ENCODE data around the gene INO80.

DNA sequence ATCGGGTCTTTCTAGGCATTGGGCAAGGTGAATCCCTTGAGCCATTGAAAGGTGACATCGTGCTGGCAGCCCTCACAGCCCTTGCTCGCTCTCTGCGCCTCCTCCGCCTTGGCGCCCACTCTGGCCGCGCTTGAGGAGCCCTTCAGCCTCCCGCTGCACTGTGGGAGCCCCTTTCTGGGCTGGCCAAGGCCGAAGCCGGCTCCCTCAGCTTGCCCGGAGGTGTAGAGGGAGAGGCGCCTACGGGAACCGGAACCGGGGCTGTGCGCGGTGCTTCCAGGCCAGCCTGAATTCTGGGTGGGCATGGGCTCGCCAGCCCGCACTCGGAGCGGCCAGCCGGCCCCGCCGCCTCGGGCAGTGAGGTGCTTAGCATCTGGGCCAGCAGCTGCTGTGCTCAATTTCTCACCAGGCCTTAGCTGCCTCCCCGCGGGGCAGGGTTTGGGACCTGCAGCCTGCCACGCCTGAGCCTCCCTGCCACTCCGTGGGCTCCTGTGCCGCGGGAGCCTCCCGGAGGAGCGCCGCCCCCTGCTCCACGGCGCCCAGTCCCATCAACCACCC is 35.4 kb upstream of the INO80 start:
- TF ChIP-seq CTCF (IDR thresholded peaks at IDR 0.05; ENCODE audit: extremely low read depth in 1 of 2, insufficient read depth in 1 of 2, low read depth in 1 of 2, low read length in 2 of 2) (no peak), POLR2AphosphoS5 (IDR thresholded peaks at IDR 0.05; ENCODE audit: insufficient read depth, low read depth, low read length) (no peak), FOS (IDR thresholded peaks at IDR 0.05; ENCODE audit: borderline replicate concordance, insufficient read depth, low read length) (no peak), MYC (IDR thresholded peaks at IDR 0.05; ENCODE audit: low read depth, low read length) (no peak), EZH2 (IDR thresholded peaks at IDR 0.05; ENCODE audit: borderline replicate concordance, low read depth, low read length, severe bottlenecking) (no peak), POLR2A (IDR thresholded peaks at IDR 0.05; ENCODE audit: low read depth, low read length) (no peak), GATA2 (IDR thresholded peaks at IDR 0.05; ENCODE audit: insufficient read depth, insufficient read length, low read depth, low read length) (no peak), JUN (IDR thresholded peaks at IDR 0.05; ENCODE audit: borderline replicate concordance, insufficient read depth, insufficient read length, low read depth) (no peak)
- TF ChIP-seq, protein P1, sequence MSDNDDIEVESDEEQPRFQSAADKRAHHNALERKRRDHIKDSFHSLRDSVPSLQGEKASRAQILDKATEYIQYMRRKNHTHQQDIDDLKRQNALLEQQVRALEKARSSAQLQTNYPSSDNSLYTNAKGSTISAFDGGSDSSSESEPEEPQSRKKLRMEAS (IDR thresholded peaks at IDR 0.05; ENCODE audit: insufficient read depth, insufficient read length) = no peak

All from endothelial cell of umbilical vein (primary cell).